ENCODE data around the gene PAFAH1B1.

PAFAH1B1 gene

GRCh38 chr17:2700491-2701141, 107.2 kb downstream of the PAFAH1B1 start:
- FAIRE-seq (no peak), DNase-seq (ENCODE audit: extremely low spot score, insufficient read length, low read depth) (no peak)

- no peak for FAIRE-seq
- no peak for DNase-seq (ENCODE audit: extremely low spot score, insufficient read length, low read depth)
Observed at GRCh38 chr17:2701161-2701995, 107.9 kb downstream of the PAFAH1B1 start.

GRCh38 chr17:2701996-2702741, 108.7 kb downstream of the PAFAH1B1 start:
- FAIRE-seq (no peak), DNase-seq (ENCODE audit: extremely low spot score, insufficient read length, low read depth) (no peak)

GRCh38 chr17:2703181-2703580, 109.7 kb downstream of the PAFAH1B1 start:
- FAIRE-seq = no peak
- no peak for DNase-seq (ENCODE audit: extremely low spot score, insufficient read length, low read depth)

GRCh38 chr17:2703606-2704005, 110.2 kb downstream of the PAFAH1B1 start:
- DNase-seq (ENCODE audit: extremely low spot score, insufficient read length, low read depth) (no peak), FAIRE-seq (no peak)

GRCh38 chr17:2704031-2704889, 110.8 kb downstream of the PAFAH1B1 start:
- no peak for DNase-seq (ENCODE audit: extremely low spot score, insufficient read length, low read depth)
- FAIRE-seq = no peak

GRCh38 chr17:2704890-2705248, 111.4 kb downstream of the PAFAH1B1 start:
- no peak for FAIRE-seq
- no peak for DNase-seq (ENCODE audit: extremely low spot score, insufficient read length, low read depth)

- DNase-seq (ENCODE audit: extremely low spot score, insufficient read length, low read depth) (no peak), FAIRE-seq (no peak)
Observed at GRCh38 chr17:2705263-2705662, 111.8 kb downstream of the PAFAH1B1 start.

GRCh38 chr17:2705888-2706795, 112.7 kb downstream of the PAFAH1B1 start:
- FAIRE-seq (no peak), DNase-seq (ENCODE audit: extremely low spot score, insufficient read length, low read depth) (no peak)

- FAIRE-seq = no peak
- no peak for DNase-seq (ENCODE audit: extremely low spot score, insufficient read length, low read depth)
Observed at GRCh38 chr17:2706911-2707510, 113.6 kb downstream of the PAFAH1B1 start.

GRCh38 chr17:2707721-2708584, 114.5 kb downstream of the PAFAH1B1 start:
- FAIRE-seq = no peak
- DNase-seq (ENCODE audit: extremely low spot score, insufficient read length, low read depth) = no peak

- DNase-seq (ENCODE audit: extremely low spot score, insufficient read length, low read depth) (no peak), FAIRE-seq (no peak)
Observed at GRCh38 chr17:2708585-2709182, 115.2 kb downstream of the PAFAH1B1 start.

- FAIRE-seq = peak; percentile 95
- DNase-seq (ENCODE audit: extremely low spot score, insufficient read length, low read depth) = peak; percentile 53
Observed at GRCh38 chr17:2709183-2709661, 115.8 kb downstream of the PAFAH1B1 start.

- FAIRE-seq (peak; percentile 56), DNase-seq (ENCODE audit: extremely low spot score, insufficient read length, low read depth) (no peak)
Observed at GRCh38 chr17:2710071-2710802, 116.8 kb downstream of the PAFAH1B1 start.

GRCh38 chr17:2710803-2711607, 117.6 kb downstream of the PAFAH1B1 start:
- DNase-seq (ENCODE audit: extremely low spot score, insufficient read length, low read depth) = no peak
- FAIRE-seq = no peak

Data from GM18507 (cell line).